ENCODE measurements around the gene ECI2. TPM values are rescaled to one million over a fixed set of nuclear protein-coding genes. Genes with fewer than 3 reads are reported as not detected.

Gene ECI2
- total RNA-seq, 1 experiment from 2014 or later: 61.4 TPM

DNA sequence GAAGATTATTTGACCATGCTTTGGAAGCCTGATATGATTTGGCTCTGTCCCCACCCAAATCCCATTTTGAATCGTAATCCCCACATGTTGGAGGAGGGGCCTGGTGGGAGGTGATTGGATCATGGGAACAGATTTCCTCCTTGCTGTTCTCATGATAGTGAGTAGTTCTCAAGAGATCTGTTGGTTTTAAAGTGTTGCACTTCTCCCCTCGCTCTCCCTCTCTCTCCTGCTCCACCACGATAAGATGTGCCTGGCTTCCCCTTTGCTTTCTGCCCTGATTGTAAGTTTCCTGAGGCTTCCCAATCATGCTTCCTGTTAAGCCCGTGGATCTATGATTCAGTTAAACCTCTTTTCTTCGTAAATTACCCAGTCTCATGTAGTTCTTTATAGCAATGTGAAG, 34.7 kb downstream of the ECI2 start:
- ChIA-PET CTCF (interaction anchor here (1.2 kb wide), 1 partner anchor 252 kb away, joined by 4 read pairs; the partner anchor contains the start of gene FAM50B), POLR2A (no interaction called here)
- Mint-ChIP-seq H3K36me3 (no peaks in the 10 kb centered on the region), H3K27ac (no peak overlapping the region), H3K9me3 (peaks cover 5% of the 10 kb centered on the region; the same call in 1 of the 2 replicates), H3K27me3 (ENCODE audit: low read depth) (no peaks in the 10 kb centered on the region), H3K4me1 (no peaks in the 10 kb centered on the region), H3K4me3 (no peak overlapping the region)
- DNase-seq (ENCODE audit: low spot score) (no peak), ATAC-seq (no peak)
- TF ChIP-seq, protein P1, sequence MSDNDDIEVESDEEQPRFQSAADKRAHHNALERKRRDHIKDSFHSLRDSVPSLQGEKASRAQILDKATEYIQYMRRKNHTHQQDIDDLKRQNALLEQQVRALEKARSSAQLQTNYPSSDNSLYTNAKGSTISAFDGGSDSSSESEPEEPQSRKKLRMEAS (CRISPR knock-in tag; IDR thresholded peaks at IDR 0.05): no peak
- TF ChIP-seq JAZF1 (CRISPR knock-in tag; IDR thresholded peaks at IDR 0.05) (no peak), SP1 (CRISPR knock-in tag; conservative IDR thresholded peaks at IDR 0.05) (no peak), ZNF671 (CRISPR knock-in tag; IDR thresholded peaks at IDR 0.05) (no peak), ATF1 (CRISPR knock-in tag; IDR thresholded peaks at IDR 0.05) (no peak), TEAD4 (CRISPR knock-in tag; IDR thresholded peaks at IDR 0.05) (no peak), ZNF232 (CRISPR knock-in tag; IDR thresholded peaks at IDR 0.05) (no peak), IRF2 (CRISPR knock-in tag; IDR thresholded peaks at IDR 0.05; ENCODE audit: borderline replicate concordance, low read depth) (no peak), RORB (CRISPR knock-in tag; IDR thresholded peaks at IDR 0.05) (no peak), ZBTB21 (CRISPR knock-in tag; IDR thresholded peaks at IDR 0.05; ENCODE audit: borderline replicate concordance) (no peak), ELF4 (CRISPR knock-in tag; IDR thresholded peaks at IDR 0.05; ENCODE audit: low read depth) (no peak), ETV6 (CRISPR knock-in tag; IDR thresholded peaks at IDR 0.05) (no peak), MYBL2 (CRISPR knock-in tag; IDR thresholded peaks at IDR 0.05) (no peak), TP53 (CRISPR knock-in tag; IDR thresholded peaks at IDR 0.05) (no peak), KAT7 (CRISPR knock-in tag; IDR thresholded peaks at IDR 0.05; ENCODE audit: borderline replicate concordance) (no peak), CREB1 (CRISPR knock-in tag; IDR thresholded peaks at IDR 0.05) (no peak)
- TF ChIP-seq, protein P2, sequence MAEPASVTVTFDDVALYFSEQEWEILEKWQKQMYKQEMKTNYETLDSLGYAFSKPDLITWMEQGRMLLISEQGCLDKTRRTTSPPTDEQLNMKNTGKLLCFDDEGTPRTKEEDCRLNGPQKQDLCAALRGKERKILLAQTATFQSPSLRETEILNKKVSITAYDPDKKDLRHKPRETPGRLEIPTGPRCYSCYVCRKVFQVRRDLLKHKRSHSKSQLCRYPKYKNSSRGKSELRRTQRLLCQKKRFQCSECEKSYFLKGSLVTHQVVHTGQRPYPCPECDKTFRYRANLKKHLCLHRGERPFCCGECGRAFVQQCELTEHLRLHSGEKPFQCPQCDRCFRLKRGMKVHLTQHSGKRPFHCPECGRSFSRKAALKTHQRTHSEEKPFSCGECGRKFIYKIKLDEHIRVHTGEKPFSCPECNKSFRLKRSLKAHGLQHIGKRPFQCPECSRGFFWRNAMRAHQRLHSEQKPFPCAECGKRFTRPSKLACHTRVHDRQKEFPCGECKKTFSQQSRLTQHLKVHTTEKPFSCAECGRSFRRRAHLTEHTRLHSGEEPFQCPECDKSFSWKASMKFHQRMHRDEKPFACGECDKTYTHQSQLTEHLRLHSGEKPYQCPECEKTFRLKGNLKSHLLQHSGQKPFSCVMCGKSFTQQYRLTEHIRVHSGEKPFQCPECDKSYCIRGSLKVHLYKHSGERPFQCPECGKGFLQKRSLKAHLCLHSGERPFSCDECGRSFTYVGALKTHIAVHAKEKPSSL (CRISPR knock-in tag; conservative IDR thresholded peaks at IDR 0.05): no peak
- TF ChIP-seq, protein P3, sequence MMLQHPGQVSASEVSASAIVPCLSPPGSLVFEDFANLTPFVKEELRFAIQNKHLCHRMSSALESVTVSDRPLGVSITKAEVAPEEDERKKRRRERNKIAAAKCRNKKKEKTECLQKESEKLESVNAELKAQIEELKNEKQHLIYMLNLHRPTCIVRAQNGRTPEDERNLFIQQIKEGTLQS (CRISPR knock-in tag; conservative IDR thresholded peaks at IDR 0.05): no peak
- TF ChIP-seq, protein P4, sequence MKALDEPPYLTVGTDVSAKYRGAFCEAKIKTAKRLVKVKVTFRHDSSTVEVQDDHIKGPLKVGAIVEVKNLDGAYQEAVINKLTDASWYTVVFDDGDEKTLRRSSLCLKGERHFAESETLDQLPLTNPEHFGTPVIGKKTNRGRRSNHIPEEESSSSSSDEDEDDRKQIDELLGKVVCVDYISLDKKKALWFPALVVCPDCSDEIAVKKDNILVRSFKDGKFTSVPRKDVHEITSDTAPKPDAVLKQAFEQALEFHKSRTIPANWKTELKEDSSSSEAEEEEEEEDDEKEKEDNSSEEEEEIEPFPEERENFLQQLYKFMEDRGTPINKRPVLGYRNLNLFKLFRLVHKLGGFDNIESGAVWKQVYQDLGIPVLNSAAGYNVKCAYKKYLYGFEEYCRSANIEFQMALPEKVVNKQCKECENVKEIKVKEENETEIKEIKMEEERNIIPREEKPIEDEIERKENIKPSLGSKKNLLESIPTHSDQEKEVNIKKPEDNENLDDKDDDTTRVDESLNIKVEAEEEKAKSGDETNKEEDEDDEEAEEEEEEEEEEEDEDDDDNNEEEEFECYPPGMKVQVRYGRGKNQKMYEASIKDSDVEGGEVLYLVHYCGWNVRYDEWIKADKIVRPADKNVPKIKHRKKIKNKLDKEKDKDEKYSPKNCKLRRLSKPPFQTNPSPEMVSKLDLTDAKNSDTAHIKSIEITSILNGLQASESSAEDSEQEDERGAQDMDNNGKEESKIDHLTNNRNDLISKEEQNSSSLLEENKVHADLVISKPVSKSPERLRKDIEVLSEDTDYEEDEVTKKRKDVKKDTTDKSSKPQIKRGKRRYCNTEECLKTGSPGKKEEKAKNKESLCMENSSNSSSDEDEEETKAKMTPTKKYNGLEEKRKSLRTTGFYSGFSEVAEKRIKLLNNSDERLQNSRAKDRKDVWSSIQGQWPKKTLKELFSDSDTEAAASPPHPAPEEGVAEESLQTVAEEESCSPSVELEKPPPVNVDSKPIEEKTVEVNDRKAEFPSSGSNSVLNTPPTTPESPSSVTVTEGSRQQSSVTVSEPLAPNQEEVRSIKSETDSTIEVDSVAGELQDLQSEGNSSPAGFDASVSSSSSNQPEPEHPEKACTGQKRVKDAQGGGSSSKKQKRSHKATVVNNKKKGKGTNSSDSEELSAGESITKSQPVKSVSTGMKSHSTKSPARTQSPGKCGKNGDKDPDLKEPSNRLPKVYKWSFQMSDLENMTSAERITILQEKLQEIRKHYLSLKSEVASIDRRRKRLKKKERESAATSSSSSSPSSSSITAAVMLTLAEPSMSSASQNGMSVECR (CRISPR knock-in tag; IDR thresholded peaks at IDR 0.05; ENCODE audit: borderline replicate concordance): no peak

DNA sequence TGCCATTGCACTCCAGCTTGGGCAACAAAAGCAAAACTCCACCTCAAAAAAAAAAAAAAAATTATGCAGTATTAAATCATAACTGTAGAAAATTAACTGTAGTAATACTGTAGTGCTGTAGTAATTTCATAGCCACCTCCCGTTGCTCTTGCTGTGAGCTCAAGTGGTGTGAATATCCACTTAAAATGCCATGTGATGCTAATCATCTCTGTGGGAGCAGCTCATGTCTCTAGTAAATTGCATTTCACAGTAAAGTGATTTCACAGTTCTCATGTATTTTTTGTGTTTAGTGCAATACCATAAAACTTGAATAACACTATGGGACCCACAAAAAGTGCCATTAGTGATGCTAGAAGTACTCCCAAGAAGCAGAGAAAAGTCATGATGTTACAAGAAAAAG, 42.1 kb downstream of the ECI2 start:
- CTCF ChIA-PET: no interaction called here
- TF ChIP-seq ELF4 (CRISPR knock-in tag; IDR thresholded peaks at IDR 0.05; ENCODE audit: low read depth): no peak
- no peak for TF ChIP-seq GRHL2 (CRISPR knock-in tag; IDR thresholded peaks at IDR 0.05; ENCODE audit: insufficient replicate concordance, severe bottlenecking)
- DNase-seq (ENCODE audit: low spot score) (no peak), ATAC-seq (no peak)
- POLR2A ChIA-PET: no interaction called here
- Mint-ChIP-seq H3K4me3 (no peak overlapping the region), H3K27me3 (ENCODE audit: low read depth) (no peaks in the 10 kb centered on the region), H3K27ac (no peak overlapping the region), H3K4me1 (no peaks in the 10 kb centered on the region), H3K36me3 (no peaks in the 10 kb centered on the region), H3K9me3 (peaks cover 5% of the 10 kb centered on the region; the same call in 1 of the 2 replicates)
